Parathyroid adenoma (tissue), 2 donors: Measurements from ENCODE around the gene VEGFA.

Source experiments
- H2AFZ ChIP-seq: fragments of 300-600 bp; sonication (generic); one replicate; pipeline ENCODE4 v1.7.0; 2017; ENCODE audit warnings: antibody characterized with exemption, mild to moderate bottlenecking
- H3K27ac ChIP-seq: fragments of 300-600 bp; sonication (generic); one replicate; pipeline ENCODE4 v1.7.0; 2017
- H3K27me3 ChIP-seq: fragments of 300-600 bp; sonication (generic); one replicate; pipeline ENCODE4 v1.7.0; 2017; ENCODE audit warnings: low read length; ENCODE audit not compliant: control insufficient read depth, insufficient read depth
- H3K36me3 ChIP-seq: fragments of 300-600 bp; sonication (generic); one replicate; pipeline ENCODE4 v1.7.0; 2017; ENCODE audit warnings: low read length; ENCODE audit not compliant: control insufficient read depth, insufficient read depth
- H3K4me1 ChIP-seq: fragments of 300-600 bp; sonication (generic); one replicate; pipeline ENCODE4 v1.7.0; 2017; ENCODE audit warnings: control low read depth
- H3K4me2 ChIP-seq: fragments of 300-600 bp; sonication (generic); one replicate; pipeline ENCODE4 v1.7.0; 2017; ENCODE audit warnings: low read length
- H3K4me3 ChIP-seq: fragments of 300-600 bp; sonication (generic); one replicate; pipeline ENCODE4 v1.7.0; 2017; ENCODE audit warnings: low read depth, low read length
- H3K79me2 ChIP-seq: fragments of 300-600 bp; sonication (generic); one replicate; pipeline ENCODE4 v1.7.0; 2017; ENCODE audit warnings: control low read depth
- H3K9ac ChIP-seq: fragments of 300-600 bp; sonication (generic); one replicate; pipeline ENCODE4 v1.7.0; 2017; ENCODE audit warnings: mild to moderate bottlenecking
- H3K9me3 ChIP-seq: fragments of 300-600 bp; sonication (generic); one replicate; pipeline ENCODE4 v1.7.0; 2017; ENCODE audit warnings: low read length; ENCODE audit not compliant: control insufficient read depth
- CTCF ChIP-seq: fragments of 300-600 bp; sonication (generic); IDR thresholded peaks from one replicate; pipeline ENCODE4 v1.7.0; 2017; ENCODE audit warnings: antibody characterized with exemption, mild to moderate bottlenecking
- donor health status: primary hyperparathyroidism.

The VEGFA gene

GRCh38 chr6:43826730-43827129 lies 56.7 kb downstream of the VEGFA start:
- Histone ChIP-seq H3K27me3 (no peaks in the 10 kb centered on the region), H3K4me1 (peaks cover 4% of the 10 kb centered on the region), H2AFZ (no peak overlapping the region), H3K4me3 (no peak overlapping the region), H3K79me2 (no peaks in the 10 kb centered on the region), H3K4me2 (no peak overlapping the region), H3K9ac (no peak overlapping the region), H3K9me3 (no peaks in the 10 kb centered on the region), H3K36me3 (no peaks in the 10 kb centered on the region), H3K27ac (no peak overlapping the region)
- no peak for TF ChIP-seq CTCF

- Histone ChIP-seq H3K9me3 (no peaks in the 10 kb centered on the region), H3K79me2 (no peaks in the 10 kb centered on the region), H3K4me3 (no peak overlapping the region), H3K27me3 (no peaks in the 10 kb centered on the region), H3K27ac (no peak overlapping the region), H3K4me2 (no peak overlapping the region), H3K9ac (no peak overlapping the region), H3K36me3 (no peaks in the 10 kb centered on the region), H3K4me1 (peaks cover 5% of the 10 kb centered on the region), H2AFZ (no peak overlapping the region)
- TF ChIP-seq CTCF = no peak
Measured at GRCh38 chr6:43827898-43828297, 57.9 kb downstream of the VEGFA start.

- Histone ChIP-seq H3K36me3 (no peaks in the 10 kb centered on the region), H3K4me1 (peaks cover 13% of the 10 kb centered on the region), H3K9ac (no peak overlapping the region), H3K27ac (no peak overlapping the region), H3K4me3 (no peak overlapping the region), H3K9me3 (no peaks in the 10 kb centered on the region), H3K4me2 (no peak overlapping the region), H2AFZ (no peak overlapping the region), H3K79me2 (no peaks in the 10 kb centered on the region), H3K27me3 (no peaks in the 10 kb centered on the region)
- no peak for TF ChIP-seq CTCF
Measured at GRCh38 chr6:43828711-43829110, 58.7 kb downstream of the VEGFA start.

- H2AFZ ChIP-seq = no peak overlapping the region
- H3K27ac ChIP-seq = no peak overlapping the region
- H3K4me3 ChIP-seq = no peak overlapping the region
- H3K9ac ChIP-seq = no peak overlapping the region
- peaks cover 13% of the 10 kb centered on the region for H3K4me1 ChIP-seq
- H3K4me2 ChIP-seq = no peak overlapping the region
- TF ChIP-seq CTCF = no peak
- H3K36me3 ChIP-seq = no peaks in the 10 kb centered on the region
- H3K79me2 ChIP-seq = no peaks in the 10 kb centered on the region
- H3K27me3 ChIP-seq = no peaks in the 10 kb centered on the region
- no peaks in the 10 kb centered on the region for H3K9me3 ChIP-seq
Measured at GRCh38 chr6:43829470-43829869, 59.5 kb downstream of the VEGFA start.

GRCh38 chr6:43830775-43831174 lies 60.8 kb downstream of the VEGFA start:
- no peak for TF ChIP-seq CTCF
- H3K27ac ChIP-seq = no peak overlapping the region
- H3K27me3 ChIP-seq = no peaks in the 10 kb centered on the region
- H3K36me3 ChIP-seq = no peaks in the 10 kb centered on the region
- no peak overlapping the region for H3K4me3 ChIP-seq
- peaks cover 13% of the 10 kb centered on the region for H3K4me1 ChIP-seq
- H3K9me3 ChIP-seq = no peaks in the 10 kb centered on the region
- no peak overlapping the region for H3K9ac ChIP-seq
- H2AFZ ChIP-seq = no peak overlapping the region
- no peak overlapping the region for H3K4me2 ChIP-seq
- no peaks in the 10 kb centered on the region for H3K79me2 ChIP-seq
